GM19043 (cell line): ENCODE results near the gene FRMD4A.
"Not testable (repeated sequence)": the region's sequence is repeated elsewhere in the genome, so short reads cannot be mapped to it uniquely, and the experiment has no call there.

Experiments
- ATAC-seq: cut with Tn5 transposase; IDR thresholded peaks from one replicate; pipeline ENCODE4 v1.9.1; 2021; ENCODE audit warnings: low read depth; ENCODE audit not compliant: unreplicated experiment

The FRMD4A gene

DNA sequence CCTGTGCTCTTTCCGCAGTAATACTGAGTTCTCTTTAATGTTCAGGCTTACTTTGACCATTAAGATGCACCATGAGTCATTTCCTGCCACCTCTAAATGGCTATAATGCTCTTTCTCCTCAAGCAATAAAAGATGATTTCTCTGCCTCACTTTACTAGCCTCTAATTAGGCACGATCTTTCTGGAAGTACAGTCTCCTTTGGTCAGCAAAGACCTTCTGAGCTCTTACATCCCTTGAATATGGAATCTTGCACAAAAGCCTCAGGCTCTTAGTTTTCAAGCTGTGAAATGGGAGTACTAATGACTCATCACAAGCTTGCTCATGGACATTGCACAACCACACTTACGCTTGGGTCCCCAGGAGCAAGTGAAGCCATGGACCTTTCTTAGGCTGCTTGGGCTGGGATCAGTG is 85.9 kb downstream of the FRMD4A start:
- no peak for ATAC-seq

DNA sequence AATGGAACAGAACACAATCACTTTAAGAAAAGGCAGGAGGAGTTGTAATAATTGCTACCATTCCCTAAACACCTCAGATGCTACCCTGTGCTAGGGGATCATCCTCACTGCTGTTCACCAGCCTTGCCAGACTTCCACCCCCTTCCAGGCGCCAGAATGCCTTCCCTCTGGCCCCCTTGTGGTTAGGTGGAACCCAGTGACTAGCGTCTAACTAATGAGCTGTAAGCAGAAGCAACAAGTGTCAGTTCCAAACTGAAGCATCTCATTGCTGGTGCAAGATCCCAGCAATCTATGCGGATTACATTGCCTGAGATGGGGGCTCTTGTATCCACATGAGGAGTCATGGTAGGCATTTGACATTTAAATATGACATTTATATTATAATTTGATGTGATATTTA is 86.6 kb downstream of the FRMD4A start:
- ATAC-seq, result no peak

GRCh38 chr10:14243221-14243620 is 87.5 kb downstream of the FRMD4A start:
- no peak for ATAC-seq

DNA sequence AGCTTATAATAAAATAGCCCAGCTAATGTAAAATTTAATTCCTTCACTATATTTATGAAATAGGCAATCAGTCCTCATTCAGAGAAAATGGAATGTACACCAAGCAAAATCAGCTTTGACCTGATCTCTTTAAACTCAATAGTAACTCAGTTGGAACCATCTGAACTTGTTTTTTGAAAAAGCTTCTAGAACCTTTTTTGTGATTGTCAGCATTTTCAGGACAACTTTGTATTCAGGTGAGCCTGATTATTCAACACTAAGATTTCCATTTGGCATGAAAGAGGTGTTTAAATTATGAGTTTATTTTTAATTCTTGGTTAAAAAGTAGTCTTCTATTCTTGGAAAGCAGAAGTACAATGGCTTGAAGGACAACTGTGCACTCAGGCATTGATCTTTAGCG is 89.5 kb downstream of the FRMD4A start:
- ATAC-seq, result no peak

GRCh38 chr10:14240253-14241189 is 90.2 kb downstream of the FRMD4A start:
- no peak for ATAC-seq

- ATAC-seq, result not testable (repeated sequence)
Observed at GRCh38 chr10:14238659-14239058, 92.1 kb downstream of the FRMD4A start.

- no peak for ATAC-seq
Observed at GRCh38 chr10:14236341-14236740, 94.4 kb downstream of the FRMD4A start.

DNA sequence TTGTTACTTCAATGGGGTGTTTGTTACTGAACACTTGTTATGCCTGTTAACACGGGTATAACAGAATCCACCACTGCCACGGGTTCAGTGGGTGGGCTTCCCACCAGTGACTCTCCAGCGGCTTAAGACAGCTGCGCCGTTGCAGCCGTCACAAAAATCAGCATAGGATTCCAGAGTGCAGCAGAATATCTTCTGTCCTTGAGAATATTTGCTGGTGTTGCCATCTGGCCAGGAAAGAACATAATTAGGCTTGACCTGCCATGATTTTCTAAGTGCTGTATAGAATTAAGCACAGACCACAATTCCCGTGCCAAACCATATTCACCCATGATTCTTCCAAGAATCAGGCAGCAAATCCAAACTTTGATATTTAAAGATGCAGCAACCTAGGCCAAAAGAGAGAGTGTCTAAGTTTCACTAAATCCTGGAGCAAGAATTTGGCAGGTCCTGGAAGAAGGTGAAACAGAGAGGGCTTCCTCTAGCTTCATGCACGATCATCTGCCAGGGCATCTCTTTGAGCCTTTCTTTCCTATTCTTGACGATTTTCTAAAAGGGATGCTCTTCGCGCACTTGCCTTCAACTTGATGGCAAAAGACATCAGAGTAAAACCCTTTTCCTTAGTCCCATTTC is 95.0 kb downstream of the FRMD4A start:
- no peak for ATAC-seq

DNA sequence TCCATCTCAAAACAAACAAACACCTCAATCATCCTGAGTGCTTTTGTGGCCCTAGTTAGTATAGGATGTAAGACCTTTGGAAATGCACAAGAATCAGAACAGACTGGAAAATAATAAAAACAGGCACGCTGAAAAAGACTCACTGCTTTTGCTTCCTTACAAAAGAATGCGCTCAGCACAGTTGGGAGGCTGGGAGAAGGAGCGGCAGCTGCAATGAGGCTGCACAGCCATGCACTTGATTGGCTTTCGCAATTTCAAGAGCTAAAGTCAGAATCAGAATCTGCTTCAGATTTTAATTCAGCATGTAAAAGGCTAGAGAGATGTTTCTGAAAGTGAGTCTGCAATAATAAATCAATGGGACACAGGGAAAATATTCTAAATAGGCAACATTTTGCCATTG is 97.2 kb downstream of the FRMD4A start:
- ATAC-seq, result no peak

DNA sequence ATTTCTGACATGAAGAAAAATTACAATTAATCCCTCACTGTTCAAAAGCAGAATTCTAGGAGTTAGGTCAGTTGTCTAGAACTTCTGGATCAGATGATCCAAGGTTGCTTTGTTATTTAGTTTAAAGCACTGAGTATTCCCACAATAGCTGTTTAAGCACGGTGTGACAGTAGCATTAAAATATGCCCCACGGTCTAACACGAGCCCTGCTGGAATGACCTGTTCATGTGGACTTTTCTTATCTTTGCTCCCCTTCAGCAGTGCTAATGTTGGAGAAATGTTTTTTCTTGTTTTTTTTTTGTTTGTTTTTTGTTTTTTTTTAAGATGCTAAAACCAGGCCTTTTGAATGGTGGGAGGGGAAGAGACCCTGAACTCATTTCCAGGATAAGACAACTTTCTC is 101.9 kb downstream of the FRMD4A start:
- not testable (repeated sequence) for ATAC-seq

DNA sequence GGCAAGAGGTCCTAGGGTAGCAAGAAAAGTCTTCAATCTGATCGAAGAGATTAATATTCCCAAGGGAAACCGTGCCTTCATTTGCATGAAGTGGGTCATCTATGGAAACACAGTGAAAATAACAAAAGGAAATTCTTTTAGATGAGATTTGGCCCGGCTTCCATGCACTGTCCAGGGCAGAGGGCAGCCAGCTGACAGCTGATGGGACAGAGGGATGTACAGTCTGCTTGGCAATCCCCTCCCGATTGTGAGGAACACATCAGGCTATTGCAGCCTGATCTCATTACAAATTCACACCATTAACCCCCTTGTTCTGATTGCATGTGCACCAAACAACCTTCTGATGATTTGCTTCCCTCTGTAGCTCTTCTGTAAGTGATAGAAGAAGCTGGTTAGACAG is 105.3 kb downstream of the FRMD4A start:
- ATAC-seq, result no peak

- no peak for ATAC-seq
Observed at GRCh38 chr10:14220026-14220425, 110.7 kb downstream of the FRMD4A start.

- no peak for ATAC-seq
Observed at GRCh38 chr10:14219411-14219810, 111.3 kb downstream of the FRMD4A start.

GRCh38 chr10:14215641-14216040 is 115.1 kb downstream of the FRMD4A start:
- ATAC-seq, result no peak

GRCh38 chr10:14213703-14214102 is 117.0 kb downstream of the FRMD4A start:
- not testable (repeated sequence) for ATAC-seq

- ATAC-seq, result no peak
Observed at GRCh38 chr10:14211610-14212009, 119.1 kb downstream of the FRMD4A start.

DNA sequence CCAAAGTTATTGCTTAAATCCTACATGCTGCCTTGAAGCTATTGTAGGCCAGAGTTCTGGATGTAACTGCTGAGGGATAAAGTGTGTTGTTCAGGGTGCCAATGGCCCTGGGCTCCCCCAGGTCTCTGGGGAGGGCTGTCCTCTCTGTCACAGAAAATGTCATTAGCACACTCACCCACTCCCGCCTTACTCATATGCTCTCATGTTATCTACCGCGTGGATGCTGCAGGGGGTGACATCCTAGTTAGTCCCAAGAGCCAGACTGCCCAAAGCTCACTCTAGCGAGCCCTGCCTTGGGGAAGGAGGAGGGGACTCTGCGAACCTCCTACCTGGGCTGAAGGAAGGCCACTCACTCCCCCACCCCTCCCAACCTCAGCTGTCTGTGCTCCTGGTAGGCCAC is 122.5 kb downstream of the FRMD4A start:
- ATAC-seq, result no peak

- ATAC-seq, result no peak
Observed at GRCh38 chr10:14205233-14205632, 125.5 kb downstream of the FRMD4A start.

GRCh38 chr10:14200698-14201544 is 129.8 kb downstream of the FRMD4A start:
- ATAC-seq, result no peak

- ATAC-seq, result not testable (repeated sequence)
Observed at GRCh38 chr10:14199098-14199497, 131.6 kb downstream of the FRMD4A start.

DNA sequence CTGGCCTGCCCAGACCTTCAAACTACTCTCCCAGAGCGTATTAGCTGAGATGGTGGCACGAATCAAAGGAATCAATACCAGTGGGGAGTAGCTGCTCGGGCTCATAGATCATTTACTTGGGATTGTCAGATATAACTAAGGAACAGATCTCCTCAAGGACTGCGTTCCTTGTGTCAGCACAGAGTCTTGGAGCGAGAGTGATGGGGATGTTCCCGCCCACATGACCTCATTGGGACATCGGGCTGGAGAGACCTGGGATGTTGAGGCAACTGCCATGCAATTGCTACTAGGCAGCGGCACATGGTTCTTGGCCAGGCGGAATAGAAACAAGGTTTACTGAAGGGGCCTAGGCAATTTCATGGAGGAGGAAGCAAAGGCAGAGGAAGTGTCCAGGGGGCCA is 132.6 kb downstream of the FRMD4A start:
- no peak for ATAC-seq
